Measurements from ENCODE around the gene LATS2.
"Not testable (repeated sequence)": the region's sequence is repeated elsewhere in the genome, so short reads cannot be mapped to it uniquely, and the experiment has no call there.

The LATS2 gene

GRCh38 chr13:21065686-21066085, 4.3 kb upstream of the LATS2 start:
- Mint-ChIP-seq H3K9me3 (no peaks in the 10 kb centered on the region), H3K36me3 (ENCODE audit: low read depth) (no peaks in the 10 kb centered on the region), H3K27ac (no peak overlapping the region), H3K27me3 (peaks cover 22% of the 10 kb centered on the region), H3K4me3 (no peak overlapping the region), H3K4me1 (ENCODE audit: low read depth) (peaks cover 3% of the 10 kb centered on the region)
- DNase-seq, result no peak

- no peak for DNase-seq
- Mint-ChIP-seq H3K27ac (no peak overlapping the region), H3K27me3 (peaks cover 41% of the 10 kb centered on the region), H3K9me3 (no peaks in the 10 kb centered on the region), H3K4me1 (ENCODE audit: low read depth) (peaks cover 5% of the 10 kb centered on the region), H3K4me3 (no peak overlapping the region), H3K36me3 (ENCODE audit: low read depth) (no peaks in the 10 kb centered on the region)
Measured at GRCh38 chr13:21063031-21063430, 1.6 kb upstream of the LATS2 start.

- DNase-seq, result peak; percentile 44
- peaks cover 41% of the 10 kb centered on the region for H3K27me3 Mint-ChIP-seq
- H3K36me3 Mint-ChIP-seq (ENCODE audit: low read depth), result no peaks in the 10 kb centered on the region
- H3K27ac Mint-ChIP-seq, result no peak overlapping the region
- no peaks in the 10 kb centered on the region for H3K9me3 Mint-ChIP-seq
- peaks cover 5% of the 10 kb centered on the region for H3K4me1 Mint-ChIP-seq (ENCODE audit: low read depth)
- peak overlapping the region; percentile 39 for H3K4me3 Mint-ChIP-seq
Measured at GRCh38 chr13:21060338-21061028, 903 bp downstream of the LATS2 start.

- Mint-ChIP-seq H3K4me3 (peak overlapping the region; percentile 39), H3K36me3 (ENCODE audit: low read depth) (no peaks in the 10 kb centered on the region), H3K27me3 (peaks cover 41% of the 10 kb centered on the region), H3K27ac (no peak overlapping the region), H3K9me3 (no peaks in the 10 kb centered on the region), H3K4me1 (ENCODE audit: low read depth) (peaks cover 5% of the 10 kb centered on the region)
- DNase-seq, result no peak
Measured at GRCh38 chr13:21059641-21060337, 1.6 kb downstream of the LATS2 start.

DNA sequence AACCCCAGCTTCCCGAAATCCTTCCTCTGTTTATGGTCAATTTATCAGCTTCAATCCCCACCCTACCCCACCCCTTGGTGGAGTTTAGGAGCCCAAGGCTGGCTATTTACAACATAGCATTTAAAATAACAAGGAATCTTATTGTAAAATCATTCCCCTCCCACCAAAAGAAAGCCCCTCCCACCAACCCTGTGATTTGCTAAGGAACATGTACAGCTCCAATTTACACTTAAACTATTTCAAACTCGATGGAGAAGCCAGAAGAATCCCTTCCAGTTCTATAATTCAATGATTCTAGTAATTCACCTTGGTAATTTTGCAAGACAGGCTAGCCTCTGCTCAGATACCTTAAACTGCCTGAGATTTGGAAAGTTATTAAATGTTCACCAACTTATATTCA, 3.0 kb downstream of the LATS2 start:
- Mint-ChIP-seq H3K9me3 (no peaks in the 10 kb centered on the region), H3K36me3 (ENCODE audit: low read depth) (no peaks in the 10 kb centered on the region), H3K27ac (no peak overlapping the region), H3K27me3 (peaks cover 37% of the 10 kb centered on the region), H3K4me1 (ENCODE audit: low read depth) (peaks cover 8% of the 10 kb centered on the region), H3K4me3 (no peak overlapping the region)
- no peak for DNase-seq

DNA sequence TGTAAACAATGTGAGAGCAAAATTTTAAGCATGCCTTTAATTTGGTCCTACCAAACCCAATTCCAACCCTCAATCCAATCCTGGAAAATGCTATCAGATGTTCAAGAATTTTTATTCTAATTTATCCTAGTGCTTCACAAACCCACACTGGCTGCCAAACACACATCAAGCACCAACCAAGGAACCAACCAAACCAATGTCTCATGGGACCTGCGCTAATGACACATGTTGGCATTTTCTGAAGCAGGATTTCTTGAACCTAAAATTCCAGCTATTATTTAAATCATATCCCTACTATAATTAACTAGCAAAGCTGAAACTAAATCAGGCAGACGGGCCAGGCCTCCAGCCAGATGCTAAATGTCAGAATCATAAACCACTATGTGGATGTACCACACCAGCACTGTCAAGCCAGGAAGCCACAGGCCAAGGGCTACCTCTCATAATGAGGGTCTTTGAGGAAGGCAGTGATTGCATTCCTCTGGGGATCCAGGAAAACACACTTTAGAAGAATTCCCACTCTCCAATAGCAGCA, 5.8 kb downstream of the LATS2 start:
- Mint-ChIP-seq H3K4me1 (ENCODE audit: low read depth) (peaks cover 7% of the 10 kb centered on the region), H3K36me3 (ENCODE audit: low read depth) (no peaks in the 10 kb centered on the region), H3K4me3 (no peak overlapping the region), H3K9me3 (no peaks in the 10 kb centered on the region), H3K27ac (no peak overlapping the region), H3K27me3 (peaks cover 20% of the 10 kb centered on the region)
- no peak for DNase-seq

DNA sequence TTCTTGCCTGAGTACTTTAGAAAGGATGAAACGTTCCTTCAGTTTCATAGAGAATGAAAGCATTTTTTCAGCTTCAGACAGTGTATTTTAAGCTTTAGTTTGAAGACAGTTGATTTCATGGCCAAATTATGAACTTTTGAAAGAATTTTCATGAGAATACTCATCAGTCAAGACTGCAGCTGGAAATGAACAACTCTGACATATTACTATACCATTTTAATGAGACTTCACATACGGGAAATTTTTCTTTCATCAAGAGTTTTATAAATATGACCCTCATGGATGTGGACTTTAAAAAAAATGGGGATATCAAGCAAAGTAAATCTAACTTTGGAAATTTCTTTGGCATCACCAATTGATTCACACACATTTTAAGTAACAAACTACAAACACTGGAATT, 6.4 kb downstream of the LATS2 start:
- DNase-seq, result no peak
- Mint-ChIP-seq H3K4me3 (no peak overlapping the region), H3K9me3 (no peaks in the 10 kb centered on the region), H3K4me1 (ENCODE audit: low read depth) (peaks cover 7% of the 10 kb centered on the region), H3K27me3 (peaks cover 17% of the 10 kb centered on the region), H3K36me3 (ENCODE audit: low read depth) (no peaks in the 10 kb centered on the region), H3K27ac (no peak overlapping the region)

GRCh38 chr13:21054313-21054712, 7.1 kb downstream of the LATS2 start:
- no peak for DNase-seq
- peaks cover 7% of the 10 kb centered on the region for H3K4me1 Mint-ChIP-seq (ENCODE audit: low read depth)
- H3K4me3 Mint-ChIP-seq, result no peak overlapping the region
- no peaks in the 10 kb centered on the region for H3K9me3 Mint-ChIP-seq
- no peaks in the 10 kb centered on the region for H3K36me3 Mint-ChIP-seq (ENCODE audit: low read depth)
- no peak overlapping the region for H3K27ac Mint-ChIP-seq
- H3K27me3 Mint-ChIP-seq, result peaks cover 10% of the 10 kb centered on the region

DNA sequence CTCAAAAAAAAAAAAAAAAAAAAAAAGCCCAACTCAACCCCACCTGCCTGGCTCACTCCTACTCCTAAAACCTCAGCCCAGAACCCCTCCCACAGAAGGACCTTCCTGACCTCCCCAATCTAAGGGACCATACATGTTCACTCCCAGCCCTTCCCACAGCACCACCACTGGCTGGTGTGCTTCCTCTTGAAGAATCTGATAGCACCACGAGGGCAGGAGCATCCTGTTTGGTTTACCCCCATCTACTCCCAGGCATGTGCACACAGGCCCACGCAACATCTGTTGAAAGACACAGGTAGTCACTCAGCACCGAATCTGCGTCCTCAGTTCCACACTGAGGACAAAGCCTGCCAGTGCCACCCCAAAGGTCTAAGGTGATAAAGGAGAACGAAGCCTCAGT, 8.2 kb downstream of the LATS2 start:
- H3K27me3 Mint-ChIP-seq, result no peaks in the 10 kb centered on the region
- peaks cover 5% of the 10 kb centered on the region for H3K4me1 Mint-ChIP-seq (ENCODE audit: low read depth)
- H3K36me3 Mint-ChIP-seq (ENCODE audit: low read depth), result no peaks in the 10 kb centered on the region
- H3K27ac Mint-ChIP-seq, result no peak overlapping the region
- no peaks in the 10 kb centered on the region for H3K9me3 Mint-ChIP-seq
- DNase-seq, result no peak
- no peak overlapping the region for H3K4me3 Mint-ChIP-seq

- Mint-ChIP-seq H3K27ac (no peak overlapping the region), H3K27me3 (no peaks in the 10 kb centered on the region), H3K4me3 (no peak overlapping the region), H3K4me1 (ENCODE audit: low read depth) (peaks cover 5% of the 10 kb centered on the region), H3K9me3 (no peaks in the 10 kb centered on the region), H3K36me3 (ENCODE audit: low read depth) (no peaks in the 10 kb centered on the region)
- DNase-seq, result no peak
Measured at GRCh38 chr13:21051675-21052074, 9.7 kb downstream of the LATS2 start.

DNA sequence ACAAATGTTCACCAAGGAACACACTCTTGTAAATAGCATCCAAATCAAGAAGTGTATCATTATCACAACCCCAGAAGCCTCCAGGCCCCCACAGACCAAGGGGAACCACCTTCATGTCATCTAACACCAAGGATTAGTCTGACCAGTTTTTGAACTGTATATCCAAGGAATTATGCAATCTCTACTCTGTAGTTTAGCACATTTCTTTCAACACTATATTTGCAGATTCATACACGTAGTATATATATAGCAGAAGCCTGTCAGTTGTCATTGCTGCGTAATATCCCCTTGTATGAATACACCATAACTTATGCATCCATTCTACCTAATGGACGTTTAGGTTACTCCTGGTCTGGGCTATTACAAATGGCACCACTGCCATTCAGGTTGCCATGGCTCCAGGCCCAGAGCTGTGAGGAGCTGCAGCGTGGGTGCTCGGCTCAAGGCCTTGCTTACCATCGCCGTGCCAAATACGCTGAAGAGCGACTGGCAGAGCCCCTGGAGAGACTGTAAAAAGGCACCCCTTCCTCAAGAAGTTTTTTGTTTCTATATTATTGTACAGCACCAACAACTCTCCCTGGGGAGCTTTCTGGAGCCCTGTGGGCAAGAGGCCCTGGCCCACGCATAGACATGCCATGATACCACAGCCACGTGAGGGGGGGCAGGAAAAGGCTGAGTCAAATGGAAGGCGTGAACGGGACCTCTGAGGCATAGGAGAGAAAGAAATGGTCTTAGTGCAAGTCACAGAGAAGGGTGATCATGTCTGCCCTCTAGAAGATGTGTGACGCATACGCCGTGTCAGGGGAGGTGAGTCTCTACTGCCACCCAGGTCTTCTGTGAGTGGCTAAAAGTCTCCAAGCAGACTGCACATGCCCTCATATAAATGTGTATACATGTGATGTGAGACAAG, 10.8 kb downstream of the LATS2 start:
- no peak for DNase-seq
- Mint-ChIP-seq H3K36me3 (ENCODE audit: low read depth) (no peaks in the 10 kb centered on the region), H3K4me1 (ENCODE audit: low read depth) (peaks cover 5% of the 10 kb centered on the region), H3K4me3 (no peak overlapping the region), H3K9me3 (no peaks in the 10 kb centered on the region), H3K27me3 (no peaks in the 10 kb centered on the region), H3K27ac (no peak overlapping the region)

DNA sequence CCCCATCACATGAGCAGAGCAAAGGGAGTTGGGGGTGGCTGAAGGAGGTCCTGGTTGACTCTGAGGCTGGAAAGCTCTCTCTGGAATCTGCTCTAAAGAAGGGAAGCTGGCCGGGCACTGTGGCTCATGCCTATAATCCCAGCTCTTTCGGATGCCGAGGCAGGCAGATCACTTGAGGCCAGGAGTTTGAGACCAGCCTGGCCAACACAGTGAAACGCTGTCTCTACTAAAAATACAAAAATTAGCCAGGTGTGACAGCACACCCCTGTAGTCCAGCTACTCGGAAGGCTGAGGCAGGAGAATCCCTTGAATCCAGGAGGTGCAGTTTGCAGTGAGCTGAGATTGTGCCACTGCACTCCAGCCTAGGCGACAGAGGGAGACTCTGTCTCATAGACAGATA, 11.7 kb downstream of the LATS2 start:
- not testable (repeated sequence) for DNase-seq; H3K4me1 Mint-ChIP-seq (ENCODE audit: low read depth); H3K27me3 Mint-ChIP-seq; H3K9me3 Mint-ChIP-seq; H3K4me3 Mint-ChIP-seq; H3K27ac Mint-ChIP-seq; H3K36me3 Mint-ChIP-seq (ENCODE audit: low read depth)

DNA sequence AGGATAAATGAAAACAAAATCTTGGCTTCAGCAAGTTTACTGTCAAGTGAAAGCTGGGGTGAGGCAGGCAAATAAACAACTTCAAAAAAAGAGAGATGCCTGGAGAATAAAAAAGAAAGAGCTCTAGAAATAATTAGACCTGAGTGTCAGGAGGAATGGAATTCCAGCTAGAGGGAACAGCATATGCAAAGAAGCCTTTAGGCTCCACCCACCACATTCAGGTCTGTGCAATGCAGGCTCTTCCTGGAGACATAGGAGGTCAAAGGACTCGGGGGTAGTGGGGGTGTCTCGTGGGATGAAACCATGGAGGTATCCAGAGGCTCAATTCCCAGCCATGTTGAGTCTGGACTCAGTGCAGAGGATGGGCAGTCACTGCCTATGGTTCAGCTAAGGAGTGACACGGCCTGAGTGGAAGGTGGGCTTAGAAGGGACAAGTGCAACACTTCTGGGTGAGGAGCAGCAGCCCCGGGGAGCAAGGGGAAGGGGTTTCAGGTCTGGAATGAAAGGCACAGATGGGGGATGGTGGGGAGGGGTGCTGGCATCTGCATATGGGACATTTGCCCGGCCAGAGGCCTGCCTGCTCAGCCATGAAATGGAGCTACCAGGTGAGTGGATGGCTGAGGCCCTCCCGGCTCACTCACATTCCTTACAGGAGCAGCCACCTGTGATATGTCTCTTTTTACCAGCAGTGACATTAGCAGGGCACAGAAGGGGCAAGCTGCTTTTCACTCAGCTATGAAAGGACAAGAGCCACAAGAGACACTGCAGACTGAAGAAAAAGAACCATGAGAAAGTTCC, 12.3 kb downstream of the LATS2 start:
- Mint-ChIP-seq H3K27me3 (peaks cover 4% of the 10 kb centered on the region), H3K9me3 (no peaks in the 10 kb centered on the region), H3K27ac (no peak overlapping the region), H3K36me3 (ENCODE audit: low read depth) (no peaks in the 10 kb centered on the region), H3K4me3 (no peak overlapping the region), H3K4me1 (ENCODE audit: low read depth) (peaks cover 7% of the 10 kb centered on the region)
- DNase-seq, result no peak
